D721Med (cell line): Measurements from ENCODE around the gene GYG1.

Experiments used
- DNase-seq: peaks from one replicate; pipeline ENCODE4 v3.0.0; 2011; ENCODE audit warnings: low spot score; ENCODE audit not compliant: insufficient read length
- FAIRE-seq: peaks from 2 replicates; lab custom pipeline; 2011; peaks lifted over from hg19 to GRCh38; lab: Jason Lieb, UNC
- TF ChIP-seq, protein P1 (sequence below): IDR thresholded peaks from 2 replicates; pipeline ENCODE4 v1.5.1; 2012; ENCODE audit warnings: mild to moderate bottlenecking, control low read depth; ENCODE audit not compliant: insufficient read depth; ENCODE audit errors: missing control alignments

GYG1 gene

DNA sequence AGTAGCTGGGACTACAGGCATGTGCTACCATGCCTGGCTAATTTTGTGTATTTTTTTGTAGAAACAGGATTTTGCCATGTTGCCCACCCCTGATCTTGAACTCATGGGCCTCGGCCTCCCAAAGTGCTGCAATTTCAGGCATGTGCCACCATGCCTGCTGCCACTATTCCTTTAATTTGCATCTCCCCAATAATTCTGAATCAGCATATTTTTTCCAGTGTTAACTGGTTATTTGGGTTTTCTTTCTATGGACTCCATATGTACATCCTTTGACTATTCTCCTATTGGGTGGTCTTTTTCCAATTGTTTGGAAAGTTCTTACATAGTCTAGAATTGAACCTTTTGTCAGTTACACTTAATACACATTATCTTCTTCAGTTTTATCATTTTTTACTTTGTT, 66.9 kb downstream of the GYG1 start:
- TF ChIP-seq, protein P1, sequence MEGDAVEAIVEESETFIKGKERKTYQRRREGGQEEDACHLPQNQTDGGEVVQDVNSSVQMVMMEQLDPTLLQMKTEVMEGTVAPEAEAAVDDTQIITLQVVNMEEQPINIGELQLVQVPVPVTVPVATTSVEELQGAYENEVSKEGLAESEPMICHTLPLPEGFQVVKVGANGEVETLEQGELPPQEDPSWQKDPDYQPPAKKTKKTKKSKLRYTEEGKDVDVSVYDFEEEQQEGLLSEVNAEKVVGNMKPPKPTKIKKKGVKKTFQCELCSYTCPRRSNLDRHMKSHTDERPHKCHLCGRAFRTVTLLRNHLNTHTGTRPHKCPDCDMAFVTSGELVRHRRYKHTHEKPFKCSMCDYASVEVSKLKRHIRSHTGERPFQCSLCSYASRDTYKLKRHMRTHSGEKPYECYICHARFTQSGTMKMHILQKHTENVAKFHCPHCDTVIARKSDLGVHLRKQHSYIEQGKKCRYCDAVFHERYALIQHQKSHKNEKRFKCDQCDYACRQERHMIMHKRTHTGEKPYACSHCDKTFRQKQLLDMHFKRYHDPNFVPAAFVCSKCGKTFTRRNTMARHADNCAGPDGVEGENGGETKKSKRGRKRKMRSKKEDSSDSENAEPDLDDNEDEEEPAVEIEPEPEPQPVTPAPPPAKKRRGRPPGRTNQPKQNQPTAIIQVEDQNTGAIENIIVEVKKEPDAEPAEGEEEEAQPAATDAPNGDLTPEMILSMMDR, result no peak
- DNase-seq (no peak), FAIRE-seq (no peak)

DNA sequence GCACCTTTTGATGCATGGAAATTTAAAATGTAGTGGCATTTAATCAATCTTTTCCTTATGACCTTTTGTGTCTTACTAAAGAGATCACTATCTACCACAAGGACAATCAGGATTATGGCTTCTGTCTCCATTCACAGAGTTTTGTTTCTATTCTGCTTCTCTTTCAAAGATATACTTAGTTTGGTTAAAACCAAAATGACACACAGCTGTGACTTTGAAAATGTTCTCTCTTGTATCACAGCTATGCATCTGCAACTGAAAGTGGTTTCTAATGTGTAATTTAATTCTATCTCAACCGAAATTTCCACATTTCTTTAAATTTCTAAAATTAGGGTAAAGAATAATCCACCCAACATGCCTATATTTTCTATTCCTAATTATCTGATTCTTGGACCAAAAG, 67.3 kb downstream of the GYG1 start:
- FAIRE-seq (no peak), DNase-seq (no peak)
- TF ChIP-seq, protein P1, result no peak

DNA sequence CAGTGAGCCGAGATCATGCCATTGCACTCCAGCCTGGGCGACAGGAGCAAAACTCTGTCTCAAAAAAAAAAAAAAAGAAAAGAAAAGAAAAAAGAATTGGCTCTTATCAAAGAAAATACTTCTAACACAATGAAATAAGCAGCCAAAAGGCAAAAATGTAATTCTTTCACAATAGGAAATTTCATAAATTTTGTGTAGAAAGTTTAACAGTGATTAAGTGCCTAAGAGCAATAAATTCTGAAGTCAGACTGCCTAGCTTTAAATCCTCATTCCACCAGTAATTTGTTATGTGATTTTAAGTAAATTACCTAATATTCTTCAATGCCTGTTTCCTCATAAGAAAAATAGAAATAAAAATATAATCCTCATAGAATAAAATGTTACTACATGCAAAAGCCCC, 70.4 kb downstream of the GYG1 start:
- DNase-seq, result no peak
- TF ChIP-seq, protein P1, result no peak
- no peak for FAIRE-seq

DNA sequence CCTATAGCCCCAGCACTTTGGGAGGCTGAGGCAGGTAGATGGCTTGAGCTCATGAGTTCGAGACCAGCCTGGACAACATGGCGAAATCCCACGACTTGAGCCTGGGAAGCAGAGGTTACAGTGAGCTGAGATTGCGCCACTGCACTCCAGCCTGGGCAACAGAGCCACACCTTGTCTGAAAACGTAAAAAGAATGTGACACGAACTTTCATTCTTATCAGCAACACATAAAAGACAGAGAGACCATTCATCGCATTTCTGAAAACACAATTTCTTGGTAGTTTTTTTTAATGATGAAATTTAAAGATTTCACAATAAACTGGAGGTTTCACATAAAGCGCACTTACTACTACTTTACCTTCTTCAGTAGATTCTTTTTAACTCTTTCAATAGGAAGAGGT, 76.5 kb downstream of the GYG1 start:
- TF ChIP-seq, protein P1, result no peak
- FAIRE-seq, result no peak
- no peak for DNase-seq
